NT2/D1 (cell line): ENCODE results near the gene LYAR.

Experiments
- SUZ12 ChIP-seq: IDR thresholded peaks from 2 replicates; pipeline ENCODE4 v1.6.1; 2011; ENCODE audit not compliant: insufficient read length, insufficient read depth; ENCODE audit errors: extremely low read depth
- YY1 ChIP-seq: IDR thresholded peaks from 2 replicates; pipeline ENCODE4 v1.6.1; 2011; ENCODE audit not compliant: insufficient read length, insufficient read depth
- ZNF274 ChIP-seq: IDR thresholded peaks from 2 replicates; pipeline ENCODE4 v1.6.1; 2011; ENCODE audit warnings: mild to moderate bottlenecking, low read depth, low read length

GRCh38 chr4:4260185-4260751, 29.7 kb downstream of the LYAR start:
- no peak for TF ChIP-seq ZNF274
- no peak for TF ChIP-seq YY1
- no peak for TF ChIP-seq SUZ12
